ENCODE results near the gene SLC22A23.

- no peak for TF ChIP-seq POLR2AphosphoS5 (IDR thresholded peaks at IDR 0.05; ENCODE audit: low read depth)
- TF ChIP-seq CTCF (conservative IDR thresholded peaks at IDR 0.05; ENCODE audit: low read depth in 2 of 2), result no peak
- TF ChIP-seq CREB1 (CRISPR knock-in tag; IDR thresholded peaks at IDR 0.05; ENCODE audit: low read depth), result no peak
- TF ChIP-seq EZH2phosphoT487 (IDR thresholded peaks at IDR 0.05; ENCODE audit: unreplicated experiment), result no peak
Observed at GRCh38 chr6:3242768-3243167, 214.1 kb downstream of the SLC22A23 start.
